ENCODE data around the gene EBF3. TPM values are rescaled to one million over a fixed set of nuclear protein-coding genes. Genes with fewer than 3 reads are reported as not detected.

EBF3 gene
- total RNA-seq, 1 donor from 2014 or later, result 0.15 TPM

DNA sequence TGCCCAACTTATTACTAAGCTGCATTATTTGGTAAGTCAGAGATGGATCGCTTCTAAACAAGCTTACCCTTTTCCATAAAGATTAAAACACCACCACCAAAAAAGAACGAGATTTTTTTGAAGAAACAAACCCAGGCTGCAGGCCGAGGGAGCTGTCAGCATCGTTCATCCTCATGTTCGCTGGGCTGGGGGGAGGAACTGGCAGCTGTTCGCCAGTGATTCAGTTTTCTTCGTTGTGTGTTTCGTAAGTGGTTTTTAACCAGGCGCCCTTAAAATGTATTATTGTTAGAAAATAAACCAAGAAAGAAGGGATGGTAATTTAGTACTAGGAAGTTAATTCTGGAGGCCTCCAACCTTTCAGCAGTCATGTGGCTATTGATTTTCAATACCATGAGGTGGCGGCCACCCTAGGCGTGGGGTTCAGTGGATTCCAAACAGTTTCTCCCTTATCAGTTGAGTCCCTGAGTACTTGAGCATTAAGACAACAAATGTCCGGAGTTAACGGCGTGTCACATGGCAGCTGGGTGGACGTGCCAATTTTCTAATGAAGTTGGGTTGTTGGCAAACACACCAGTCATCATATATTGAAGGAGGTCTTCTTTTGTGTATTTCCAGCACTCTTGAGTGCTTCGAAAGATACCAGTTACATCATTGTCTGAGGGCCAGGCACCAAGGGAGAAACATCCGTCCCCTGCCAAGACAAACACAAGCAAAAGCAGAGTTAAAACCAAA lies 173.2 kb downstream of the EBF3 start:
- no peak overlapping the region for H3K27ac ChIP-seq
- H2AFZ ChIP-seq (replicated peaks), result no peak overlapping the region
- no peaks in the 10 kb centered on the region for H3K36me3 ChIP-seq
- H3K36me3 Mint-ChIP-seq, result peaks cover 6% of the 10 kb centered on the region
- DNase-seq (ENCODE audit: low spot score), result no peak
- H3K27ac Mint-ChIP-seq, result no peak overlapping the region
- no peak overlapping the region for H3K4me3 ChIP-seq
- H4K20me1 ChIP-seq (ENCODE audit: low read depth), result no peaks in the 10 kb centered on the region
- no peaks in the 10 kb centered on the region for H3K27me3 ChIP-seq
- H3F3A ChIP-seq (ENCODE audit: low read depth), result no peaks in the 10 kb centered on the region
- no peak overlapping the region for H3K4me3 Mint-ChIP-seq
- H3K9ac ChIP-seq, result no peak overlapping the region
- TF ChIP-seq, protein P1, sequence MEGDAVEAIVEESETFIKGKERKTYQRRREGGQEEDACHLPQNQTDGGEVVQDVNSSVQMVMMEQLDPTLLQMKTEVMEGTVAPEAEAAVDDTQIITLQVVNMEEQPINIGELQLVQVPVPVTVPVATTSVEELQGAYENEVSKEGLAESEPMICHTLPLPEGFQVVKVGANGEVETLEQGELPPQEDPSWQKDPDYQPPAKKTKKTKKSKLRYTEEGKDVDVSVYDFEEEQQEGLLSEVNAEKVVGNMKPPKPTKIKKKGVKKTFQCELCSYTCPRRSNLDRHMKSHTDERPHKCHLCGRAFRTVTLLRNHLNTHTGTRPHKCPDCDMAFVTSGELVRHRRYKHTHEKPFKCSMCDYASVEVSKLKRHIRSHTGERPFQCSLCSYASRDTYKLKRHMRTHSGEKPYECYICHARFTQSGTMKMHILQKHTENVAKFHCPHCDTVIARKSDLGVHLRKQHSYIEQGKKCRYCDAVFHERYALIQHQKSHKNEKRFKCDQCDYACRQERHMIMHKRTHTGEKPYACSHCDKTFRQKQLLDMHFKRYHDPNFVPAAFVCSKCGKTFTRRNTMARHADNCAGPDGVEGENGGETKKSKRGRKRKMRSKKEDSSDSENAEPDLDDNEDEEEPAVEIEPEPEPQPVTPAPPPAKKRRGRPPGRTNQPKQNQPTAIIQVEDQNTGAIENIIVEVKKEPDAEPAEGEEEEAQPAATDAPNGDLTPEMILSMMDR (IDR thresholded peaks at IDR 0.05), result no peak
- TF ChIP-seq EZH2 (IDR thresholded peaks at IDR 0.05) (no peak), EZH2phosphoT487 (IDR thresholded peaks at IDR 0.05) (no peak)
- H3K4me1 Mint-ChIP-seq, result peaks cover 7% of the 10 kb centered on the region
- no peaks in the 10 kb centered on the region for H3K4me1 ChIP-seq
- no peak overlapping the region for H3K4me2 ChIP-seq
- H3K9me3 ChIP-seq (ENCODE audit: low read depth), result no peaks in the 10 kb centered on the region
- H3K27me3 Mint-ChIP-seq (ENCODE audit: insufficient read depth, low read depth), result peaks cover 5% of the 10 kb centered on the region
- H3K9me3 Mint-ChIP-seq, result no peaks in the 10 kb centered on the region
- H3K79me2 ChIP-seq (ENCODE audit: low read depth), result no peaks in the 10 kb centered on the region

DNA sequence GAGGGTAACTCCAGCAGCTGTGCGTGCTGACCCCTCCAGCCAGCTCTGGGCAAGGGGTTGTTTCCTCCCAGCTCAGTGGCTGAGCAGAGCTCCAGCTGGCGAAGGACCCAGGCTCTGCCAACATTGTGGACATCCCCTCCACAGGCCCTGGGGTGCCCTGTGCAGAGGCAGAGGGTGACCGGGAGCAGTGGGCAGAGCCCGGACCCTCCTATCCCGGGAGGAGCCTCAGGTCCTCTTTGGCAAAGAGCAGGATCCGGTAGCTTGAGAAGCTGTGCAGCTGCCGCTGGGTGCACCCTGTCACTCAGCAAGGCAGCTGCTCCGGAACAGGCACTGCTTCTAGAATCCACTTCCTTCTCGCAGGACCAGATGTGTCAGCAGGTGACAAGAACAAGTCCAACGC lies 175.9 kb downstream of the EBF3 start:
- Histone ChIP-seq H3K27ac (no peak overlapping the region), H3K36me3 (no peaks in the 10 kb centered on the region), H3K27me3 (no peaks in the 10 kb centered on the region), H3K4me1 (no peaks in the 10 kb centered on the region), H3K79me2 (ENCODE audit: low read depth) (no peaks in the 10 kb centered on the region), H3K9me3 (ENCODE audit: low read depth) (no peaks in the 10 kb centered on the region), H3K4me3 (no peak overlapping the region), H3F3A (ENCODE audit: low read depth) (no peaks in the 10 kb centered on the region), H3K4me2 (no peak overlapping the region), H4K20me1 (ENCODE audit: low read depth) (no peaks in the 10 kb centered on the region), H2AFZ (replicated peaks) (no peak overlapping the region), H3K9ac (no peak overlapping the region)
- Mint-ChIP-seq H3K27ac (no peak overlapping the region), H3K36me3 (peaks cover 5% of the 10 kb centered on the region), H3K27me3 (ENCODE audit: insufficient read depth, low read depth) (peaks cover 5% of the 10 kb centered on the region), H3K4me1 (no peaks in the 10 kb centered on the region), H3K4me3 (no peak overlapping the region), H3K9me3 (no peaks in the 10 kb centered on the region)
- DNase-seq (ENCODE audit: low spot score), result no peak
- no peak for TF ChIP-seq EZH2 (IDR thresholded peaks at IDR 0.05)
- TF ChIP-seq, protein P1 (IDR thresholded peaks at IDR 0.05), result no peak
- TF ChIP-seq EZH2phosphoT487 (IDR thresholded peaks at IDR 0.05), result no peak

DNA sequence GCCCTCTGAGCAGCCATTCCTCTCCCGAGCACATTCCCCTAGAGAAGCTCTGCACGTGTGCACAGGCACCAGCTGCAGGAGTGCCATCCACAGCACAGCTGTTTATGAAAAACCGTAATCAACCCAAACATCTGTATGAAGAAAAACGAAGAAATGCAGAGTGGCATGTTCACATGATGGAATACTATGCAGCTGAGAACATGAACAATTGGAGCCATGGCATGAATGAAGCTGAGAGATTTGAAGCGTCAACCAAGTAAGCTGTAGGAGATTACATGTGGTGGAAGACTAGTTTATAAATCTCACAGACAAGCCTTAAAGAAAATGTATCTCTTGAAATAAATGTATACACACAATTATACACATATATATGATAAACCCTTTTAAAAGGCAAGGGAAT lies 176.5 kb downstream of the EBF3 start:
- no peak overlapping the region for H3K27ac ChIP-seq
- H3K4me1 ChIP-seq, result no peaks in the 10 kb centered on the region
- H3K9me3 Mint-ChIP-seq, result no peaks in the 10 kb centered on the region
- H3K9me3 ChIP-seq (ENCODE audit: low read depth), result no peaks in the 10 kb centered on the region
- no peaks in the 10 kb centered on the region for H3K79me2 ChIP-seq (ENCODE audit: low read depth)
- H3K27me3 ChIP-seq, result no peaks in the 10 kb centered on the region
- no peaks in the 10 kb centered on the region for H3K4me1 Mint-ChIP-seq
- peaks cover 2% of the 10 kb centered on the region for H3K27me3 Mint-ChIP-seq (ENCODE audit: insufficient read depth, low read depth)
- DNase-seq (ENCODE audit: low spot score), result no peak
- H3K4me2 ChIP-seq, result no peak overlapping the region
- no peaks in the 10 kb centered on the region for H4K20me1 ChIP-seq (ENCODE audit: low read depth)
- no peak overlapping the region for H3K4me3 Mint-ChIP-seq
- H3K36me3 Mint-ChIP-seq, result peaks cover 1% of the 10 kb centered on the region
- no peak overlapping the region for H2AFZ ChIP-seq (replicated peaks)
- H3F3A ChIP-seq (ENCODE audit: low read depth), result no peaks in the 10 kb centered on the region
- TF ChIP-seq EZH2 (IDR thresholded peaks at IDR 0.05) (no peak), EZH2phosphoT487 (IDR thresholded peaks at IDR 0.05) (no peak)
- TF ChIP-seq, protein P1 (IDR thresholded peaks at IDR 0.05), result no peak
- no peak overlapping the region for H3K27ac Mint-ChIP-seq
- no peaks in the 10 kb centered on the region for H3K36me3 ChIP-seq
- no peak overlapping the region for H3K9ac ChIP-seq
- H3K4me3 ChIP-seq, result no peak overlapping the region
